PFSK-1 (cell line): Measurements from ENCODE around the gene ATIC.

Experiments used
- SIN3A ChIP-seq: IDR thresholded peaks from 2 replicates; pipeline ENCODE4 v1.6.1; 2012; ENCODE audit warnings: mild to moderate bottlenecking, low read length, moderate library complexity, borderline replicate concordance; ENCODE audit not compliant: insufficient read depth
- TF ChIP-seq, protein P1 (sequence below), 2 experiments: IDR thresholded peaks; 2 replicates each; pipeline versions ENCODE4 v1.6.1 to v1.8.0; 2011 to 2012; ENCODE audit warnings: low read depth in 2 of 2, low read length in 2 of 2, control low read depth in 1 of 2, inconsistent platforms in 1 of 2, mild to moderate bottlenecking in 1 of 2, moderate library complexity in 1 of 2; ENCODE audit not compliant: insufficient read depth in 1 of 2

DNA sequence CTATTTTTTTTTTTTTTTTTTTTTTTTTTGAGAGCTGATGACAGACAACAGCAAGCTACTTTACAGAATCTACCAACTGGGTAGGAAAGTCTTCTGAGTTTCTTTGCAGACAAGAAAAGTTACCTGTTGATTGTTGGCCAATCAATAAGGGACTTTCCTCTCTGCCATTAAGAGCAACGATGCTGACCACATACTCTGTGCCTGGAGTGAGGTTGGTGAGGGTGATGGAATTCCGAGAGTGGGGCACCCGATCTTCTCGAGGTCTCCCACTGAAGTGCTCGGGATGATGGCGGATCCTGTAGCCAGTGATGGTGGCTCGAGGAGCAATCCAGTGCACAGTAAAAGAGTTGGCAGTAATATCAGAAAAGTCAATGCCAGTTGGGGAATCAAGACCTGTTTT lies 74.7 kb downstream of the ATIC start:
- no peak for TF ChIP-seq SIN3A
- TF ChIP-seq, protein P1, sequence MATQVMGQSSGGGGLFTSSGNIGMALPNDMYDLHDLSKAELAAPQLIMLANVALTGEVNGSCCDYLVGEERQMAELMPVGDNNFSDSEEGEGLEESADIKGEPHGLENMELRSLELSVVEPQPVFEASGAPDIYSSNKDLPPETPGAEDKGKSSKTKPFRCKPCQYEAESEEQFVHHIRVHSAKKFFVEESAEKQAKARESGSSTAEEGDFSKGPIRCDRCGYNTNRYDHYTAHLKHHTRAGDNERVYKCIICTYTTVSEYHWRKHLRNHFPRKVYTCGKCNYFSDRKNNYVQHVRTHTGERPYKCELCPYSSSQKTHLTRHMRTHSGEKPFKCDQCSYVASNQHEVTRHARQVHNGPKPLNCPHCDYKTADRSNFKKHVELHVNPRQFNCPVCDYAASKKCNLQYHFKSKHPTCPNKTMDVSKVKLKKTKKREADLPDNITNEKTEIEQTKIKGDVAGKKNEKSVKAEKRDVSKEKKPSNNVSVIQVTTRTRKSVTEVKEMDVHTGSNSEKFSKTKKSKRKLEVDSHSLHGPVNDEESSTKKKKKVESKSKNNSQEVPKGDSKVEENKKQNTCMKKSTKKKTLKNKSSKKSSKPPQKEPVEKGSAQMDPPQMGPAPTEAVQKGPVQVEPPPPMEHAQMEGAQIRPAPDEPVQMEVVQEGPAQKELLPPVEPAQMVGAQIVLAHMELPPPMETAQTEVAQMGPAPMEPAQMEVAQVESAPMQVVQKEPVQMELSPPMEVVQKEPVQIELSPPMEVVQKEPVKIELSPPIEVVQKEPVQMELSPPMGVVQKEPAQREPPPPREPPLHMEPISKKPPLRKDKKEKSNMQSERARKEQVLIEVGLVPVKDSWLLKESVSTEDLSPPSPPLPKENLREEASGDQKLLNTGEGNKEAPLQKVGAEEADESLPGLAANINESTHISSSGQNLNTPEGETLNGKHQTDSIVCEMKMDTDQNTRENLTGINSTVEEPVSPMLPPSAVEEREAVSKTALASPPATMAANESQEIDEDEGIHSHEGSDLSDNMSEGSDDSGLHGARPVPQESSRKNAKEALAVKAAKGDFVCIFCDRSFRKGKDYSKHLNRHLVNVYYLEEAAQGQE (IDR thresholded peaks at IDR 0.05; ENCODE audit: insufficient read depth in 1 of 2, low read depth in 2 of 2, low read length in 2 of 2), result no peak
